HG02981 (cell line): ENCODE results near the gene PTPN14.

Experiments used
- ATAC-seq: cut with Tn5 transposase; IDR thresholded peaks from one replicate; pipeline ENCODE4 v1.9.1; 2021; ENCODE audit warnings: mild to moderate bottlenecking, moderate library complexity; ENCODE audit not compliant: unreplicated experiment

PTPN14 gene

DNA sequence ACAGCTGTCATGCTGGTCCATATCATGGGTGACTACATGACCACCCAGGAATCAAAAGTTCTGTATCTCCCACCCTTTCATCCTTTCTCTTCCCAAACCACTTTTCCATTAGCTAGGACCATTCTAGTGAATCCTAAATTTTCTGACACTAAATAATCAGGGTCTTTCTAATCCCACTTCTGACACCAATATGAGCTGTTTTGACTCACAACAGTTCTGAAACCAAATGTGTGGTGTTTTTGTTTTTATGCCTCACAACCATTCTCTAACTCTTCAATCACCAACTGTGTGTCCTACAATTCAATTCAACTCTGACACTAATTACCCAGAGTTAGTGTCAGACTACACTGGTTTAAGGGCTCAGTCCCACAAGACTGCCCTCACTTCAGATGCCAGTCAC lies 206.5 kb downstream of the PTPN14 start:
- ATAC-seq: no peak

GRCh38 chr1:214342525-214342924 lies 208.9 kb downstream of the PTPN14 start:
- ATAC-seq: no peak

GRCh38 chr1:214341932-214342331 lies 209.5 kb downstream of the PTPN14 start:
- ATAC-seq: no peak

DNA sequence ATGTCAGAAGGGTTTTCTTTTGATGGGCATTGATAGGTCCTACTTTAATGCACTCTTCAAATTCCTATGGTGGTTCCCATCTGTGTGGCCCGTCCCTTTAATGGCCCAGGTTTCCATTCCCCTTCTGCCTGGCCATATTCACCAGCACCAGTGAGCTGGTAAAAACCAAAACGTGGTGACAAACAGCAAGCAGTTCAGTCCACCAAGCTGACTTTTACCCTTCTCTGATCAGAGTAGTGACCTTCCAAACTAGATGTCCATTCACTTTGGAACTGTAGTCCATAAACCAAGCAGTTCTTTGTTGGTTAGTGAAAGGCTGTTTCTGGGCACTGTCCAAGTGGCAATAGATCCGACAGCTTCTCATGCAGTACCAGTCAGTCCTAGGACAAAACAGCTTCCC lies 209.9 kb downstream of the PTPN14 start:
- no peak for ATAC-seq

DNA sequence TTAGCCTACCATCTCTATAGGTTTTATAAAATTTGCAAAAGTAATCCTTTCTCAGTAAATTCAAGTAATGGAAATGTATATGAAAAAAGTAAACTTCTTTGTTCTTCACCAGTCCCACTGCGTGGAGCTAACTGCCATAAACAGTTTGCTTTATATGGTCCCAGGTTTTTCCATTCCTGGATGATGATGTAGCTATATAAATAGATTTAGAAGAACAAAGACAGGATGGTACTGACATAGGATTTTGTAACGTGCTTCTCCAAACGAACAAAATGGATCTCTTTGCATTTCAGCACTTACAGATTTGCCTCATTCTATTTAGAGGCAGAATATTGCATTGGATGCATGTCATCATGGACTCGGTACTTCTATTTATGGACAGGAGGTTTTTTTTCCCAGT lies 213.2 kb downstream of the PTPN14 start:
- ATAC-seq: no peak

- no peak for ATAC-seq
These were observed 213.9 kb downstream of the PTPN14 start for GRCh38 chr1:214337511-214337910.

GRCh38 chr1:214337015-214337414 lies 214.4 kb downstream of the PTPN14 start:
- no peak for ATAC-seq

- no peak for ATAC-seq
These were observed 215.8 kb downstream of the PTPN14 start for GRCh38 chr1:214335567-214335966.

GRCh38 chr1:214332946-214333798 lies 218.2 kb downstream of the PTPN14 start:
- ATAC-seq: peak; percentile 28

GRCh38 chr1:214331827-214332423 lies 219.5 kb downstream of the PTPN14 start:
- no peak for ATAC-seq

DNA sequence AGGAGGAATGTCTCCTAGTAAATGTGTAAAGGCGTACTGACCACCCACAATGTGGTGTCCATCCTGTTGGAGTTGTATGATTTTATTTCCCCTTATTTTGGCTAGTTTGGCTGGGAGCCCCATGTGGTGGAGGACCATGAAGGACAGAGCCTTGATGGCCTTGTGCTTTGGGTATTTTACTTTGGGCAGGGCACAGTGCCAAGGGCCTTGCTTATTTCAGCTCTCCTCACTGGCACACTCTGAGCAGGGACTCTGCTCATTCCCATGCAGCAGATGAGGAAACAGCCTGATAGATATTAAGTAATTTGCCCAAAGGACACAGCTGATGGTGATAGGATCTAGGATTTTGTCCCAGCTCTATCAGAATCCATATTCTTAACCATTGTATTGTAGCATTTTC lies 220.2 kb downstream of the PTPN14 start:
- no peak for ATAC-seq

- no peak for ATAC-seq
These were observed 220.7 kb downstream of the PTPN14 start for GRCh38 chr1:214330715-214331114.

DNA sequence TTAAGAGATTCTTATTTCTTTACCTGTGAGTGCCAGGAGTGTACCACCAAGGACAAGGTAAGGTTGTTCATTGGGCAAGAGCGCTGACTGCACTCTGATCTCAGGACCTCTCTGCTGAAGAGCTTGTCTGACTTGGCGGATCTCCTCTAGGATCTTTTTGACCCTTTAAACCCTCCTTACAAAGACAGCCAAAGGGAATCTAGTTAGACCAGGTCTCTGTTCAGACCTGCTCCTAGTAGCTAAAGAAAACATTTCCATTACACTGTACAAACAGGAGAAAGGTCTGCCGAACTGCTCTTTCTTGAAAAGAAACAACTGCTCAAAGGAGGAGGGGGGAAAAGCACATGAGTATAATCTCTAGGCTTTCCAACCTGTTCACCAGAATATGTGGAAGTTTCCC lies 221.2 kb downstream of the PTPN14 start:
- no peak for ATAC-seq

DNA sequence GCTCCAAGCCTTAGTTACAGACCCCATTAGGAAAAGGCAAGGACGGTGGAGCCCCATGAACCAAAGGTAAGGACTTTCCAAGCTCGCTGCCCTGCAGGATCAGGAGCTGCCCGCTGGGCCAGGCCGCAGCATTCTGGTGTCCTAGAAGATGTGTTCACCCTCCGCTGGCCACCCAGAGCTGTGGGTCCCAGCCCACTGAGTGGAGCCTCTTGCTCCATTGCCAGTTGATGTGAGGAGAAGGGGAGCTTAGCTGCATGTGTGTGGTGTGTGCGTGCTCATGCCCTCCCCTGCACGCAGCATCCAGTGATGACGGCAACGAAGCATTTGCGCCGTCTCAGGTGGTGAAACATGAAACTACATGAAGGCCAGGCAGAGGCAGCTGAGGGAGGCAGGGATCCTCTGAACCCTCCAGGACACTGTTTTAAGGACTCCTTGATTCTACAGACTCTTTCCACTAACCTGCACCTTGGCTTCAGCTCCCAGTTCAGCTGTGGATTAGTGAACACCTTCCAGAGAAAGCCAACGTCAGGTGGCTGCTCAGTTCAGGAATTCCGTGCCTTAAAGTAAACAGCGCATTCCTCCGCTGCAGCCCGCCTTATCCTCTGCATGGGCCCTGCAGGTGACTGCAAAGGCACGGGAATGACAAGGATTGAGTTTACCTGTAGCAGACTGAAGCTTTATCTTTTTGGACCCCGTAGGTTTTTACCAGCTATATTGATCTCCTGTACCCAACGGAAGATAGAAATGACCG lies 221.8 kb downstream of the PTPN14 start:
- no peak for ATAC-seq

- peak; percentile 89 for ATAC-seq
These were observed 222.5 kb downstream of the PTPN14 start for GRCh38 chr1:214328770-214329469.

GRCh38 chr1:214327514-214327913 lies 223.9 kb downstream of the PTPN14 start:
- ATAC-seq: no peak

DNA sequence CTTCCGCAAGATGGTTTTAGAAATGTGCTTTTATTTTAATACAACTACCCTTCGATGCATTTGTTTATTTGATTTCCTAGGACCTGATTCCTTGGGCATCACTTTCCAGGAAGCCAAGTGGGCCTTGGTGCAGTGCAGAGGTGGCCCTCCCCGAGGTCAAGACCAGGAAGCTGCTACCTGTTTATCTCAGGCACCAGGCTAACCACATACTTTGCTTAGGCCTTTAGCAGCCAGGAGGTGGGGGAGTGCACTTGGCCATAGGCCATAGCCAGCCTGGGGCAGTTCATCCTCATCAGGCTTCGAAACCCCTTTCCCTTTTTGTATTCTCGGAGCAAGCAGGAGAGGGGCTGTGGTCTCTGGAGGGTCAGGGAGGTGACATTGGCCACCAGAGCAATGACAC lies 225.0 kb downstream of the PTPN14 start:
- ATAC-seq: peak; percentile 37

GRCh38 chr1:214324896-214325800 lies 226.3 kb downstream of the PTPN14 start:
- ATAC-seq: no peak

DNA sequence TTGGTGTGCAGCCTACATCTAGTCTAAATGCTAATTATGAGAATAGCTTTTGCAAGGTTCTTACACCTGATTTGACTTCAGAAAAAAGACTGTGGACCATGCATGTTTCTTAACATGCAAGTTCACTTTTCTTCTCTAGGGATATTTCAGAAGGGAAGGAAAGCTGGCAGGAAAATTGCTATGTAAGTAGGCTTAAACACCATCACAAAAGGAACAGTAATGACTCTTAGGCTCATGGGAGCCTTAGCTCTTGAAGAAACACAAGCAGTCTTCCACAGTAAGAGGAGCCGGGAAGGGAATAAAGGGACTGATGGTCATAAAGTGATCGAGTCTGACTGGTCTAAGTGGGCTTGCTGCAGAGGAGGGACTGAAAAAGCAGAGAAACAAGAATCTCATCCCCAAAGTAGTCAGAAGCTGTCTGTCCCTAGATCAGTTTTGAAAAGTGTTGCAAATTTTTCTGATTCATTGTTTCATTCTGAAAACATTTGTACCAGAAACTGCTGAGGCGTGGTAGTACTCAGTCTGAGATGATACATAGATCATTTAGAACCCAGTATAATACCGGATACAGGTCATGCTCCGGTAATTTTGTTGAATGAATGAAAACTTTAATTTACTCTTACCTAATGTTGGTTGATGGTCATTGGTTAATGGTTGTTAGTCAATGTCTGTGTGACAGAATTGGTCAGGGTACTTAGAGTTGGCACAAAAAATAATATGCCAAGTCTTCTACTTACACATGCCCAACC lies 229.5 kb downstream of the PTPN14 start:
- peak; percentile 68 for ATAC-seq
